Activated CD4-positive, CD25-positive, alpha-beta regulatory T cell treated with anti-CD3 and anti-CD28 coated beads, Interleukin-2, amount 50 U/mL, for 16 hours (primary cell): ENCODE measurements around the gene MAGI1.
"Not testable (repeated sequence)": the region's sequence is repeated elsewhere in the genome, so short reads cannot be mapped to it uniquely, and the experiment has no call there.

Experiments used
- DNase-seq: peaks from one replicate; pipeline ENCODE4 v3.0.0-alpha.2; 2020; ENCODE audit warnings: low read depth, low spot score

Gene MAGI1

GRCh38 chr3:66039590-66039887, 821 bp upstream of the MAGI1 start:
- DNase-seq, result no peak

- no peak for DNase-seq
Measured at GRCh38 chr3:66038384-66038725, 363 bp downstream of the MAGI1 start.

- DNase-seq, result no peak
Measured at GRCh38 chr3:66037986-66038369, 740 bp downstream of the MAGI1 start.

GRCh38 chr3:66037330-66037985, 1.3 kb downstream of the MAGI1 start:
- no peak for DNase-seq

- DNase-seq, result no peak
Measured at GRCh38 chr3:66036586-66037148, 2.1 kb downstream of the MAGI1 start.

GRCh38 chr3:66035763-66036477, 2.8 kb downstream of the MAGI1 start:
- DNase-seq, result no peak

- no peak for DNase-seq
Measured at GRCh38 chr3:66033241-66034138, 5.2 kb downstream of the MAGI1 start.

GRCh38 chr3:66031102-66031698, 7.5 kb downstream of the MAGI1 start:
- DNase-seq, result no peak

- DNase-seq, result no peak
Measured at GRCh38 chr3:66029443-66029842, 9.3 kb downstream of the MAGI1 start.

- no peak for DNase-seq
Measured at GRCh38 chr3:66029014-66029413, 9.7 kb downstream of the MAGI1 start.

- no peak for DNase-seq
Measured at GRCh38 chr3:66028457-66028856, 10.3 kb downstream of the MAGI1 start.

- not testable (repeated sequence) for DNase-seq
Measured at GRCh38 chr3:66027099-66027498, 11.6 kb downstream of the MAGI1 start.

- no peak for DNase-seq
Measured at GRCh38 chr3:66023738-66024385, 14.9 kb downstream of the MAGI1 start.

GRCh38 chr3:66023229-66023628, 15.5 kb downstream of the MAGI1 start:
- no peak for DNase-seq

GRCh38 chr3:66021731-66022131, 17.0 kb downstream of the MAGI1 start:
- no peak for DNase-seq

GRCh38 chr3:66019896-66020295, 18.8 kb downstream of the MAGI1 start:
- no peak for DNase-seq

- no peak for DNase-seq
Measured at GRCh38 chr3:66018057-66019033, 20.4 kb downstream of the MAGI1 start.

- DNase-seq, result no peak
Measured at GRCh38 chr3:66017591-66017990, 21.1 kb downstream of the MAGI1 start.

GRCh38 chr3:66017084-66017483, 21.6 kb downstream of the MAGI1 start:
- no peak for DNase-seq

GRCh38 chr3:66015841-66016240, 22.9 kb downstream of the MAGI1 start:
- no peak for DNase-seq
